ENCODE measurements around the gene SFMBT1. TPM values are rescaled to one million over a fixed set of nuclear protein-coding genes. Genes with fewer than 3 reads are reported as not detected.

The SFMBT1 gene
- total and polyA plus RNA-seq, 2 experiments from 2014 or later = 5.3 to 24.0 TPM

DNA sequence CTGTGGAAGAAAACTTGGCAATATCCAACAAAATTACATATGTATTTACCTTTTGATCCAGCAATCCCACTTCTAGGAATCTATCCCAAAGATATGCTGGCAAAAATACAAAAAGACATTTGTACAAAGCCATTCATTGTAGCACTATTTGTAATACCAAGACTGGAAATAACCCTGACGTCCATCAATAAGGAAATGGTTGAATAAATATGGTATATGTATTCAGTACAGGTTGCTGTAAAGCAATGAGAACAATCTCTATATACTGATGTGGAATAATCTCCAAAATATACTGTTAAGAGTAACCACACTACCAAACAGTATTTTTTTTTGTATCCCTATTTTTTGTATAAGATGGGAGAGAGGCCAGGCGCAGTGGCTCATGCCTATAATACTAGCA lies 83.7 kb downstream of the SFMBT1 start (continued):
- TF ChIP-seq ETS1 (IDR thresholded peaks at IDR 0.05) = no peak
- no peak for TF ChIP-seq NANOG (IDR thresholded peaks at IDR 0.05; ENCODE audit: borderline replicate concordance)
- no peak for TF ChIP-seq POLR2AphosphoS5 (IDR thresholded peaks at IDR 0.05; ENCODE audit: low read depth)
- no peak for TF ChIP-seq STAT1 (IDR thresholded peaks at IDR 0.05; ENCODE audit: unreplicated experiment)
- no peak for TF ChIP-seq ZNF331 (CRISPR knock-in tag; IDR thresholded peaks at IDR 0.05; ENCODE audit: low read depth)
- TF ChIP-seq EZH2phosphoT487 (IDR thresholded peaks at IDR 0.05; ENCODE audit: unreplicated experiment) = no peak
- TF ChIP-seq, protein P1, sequence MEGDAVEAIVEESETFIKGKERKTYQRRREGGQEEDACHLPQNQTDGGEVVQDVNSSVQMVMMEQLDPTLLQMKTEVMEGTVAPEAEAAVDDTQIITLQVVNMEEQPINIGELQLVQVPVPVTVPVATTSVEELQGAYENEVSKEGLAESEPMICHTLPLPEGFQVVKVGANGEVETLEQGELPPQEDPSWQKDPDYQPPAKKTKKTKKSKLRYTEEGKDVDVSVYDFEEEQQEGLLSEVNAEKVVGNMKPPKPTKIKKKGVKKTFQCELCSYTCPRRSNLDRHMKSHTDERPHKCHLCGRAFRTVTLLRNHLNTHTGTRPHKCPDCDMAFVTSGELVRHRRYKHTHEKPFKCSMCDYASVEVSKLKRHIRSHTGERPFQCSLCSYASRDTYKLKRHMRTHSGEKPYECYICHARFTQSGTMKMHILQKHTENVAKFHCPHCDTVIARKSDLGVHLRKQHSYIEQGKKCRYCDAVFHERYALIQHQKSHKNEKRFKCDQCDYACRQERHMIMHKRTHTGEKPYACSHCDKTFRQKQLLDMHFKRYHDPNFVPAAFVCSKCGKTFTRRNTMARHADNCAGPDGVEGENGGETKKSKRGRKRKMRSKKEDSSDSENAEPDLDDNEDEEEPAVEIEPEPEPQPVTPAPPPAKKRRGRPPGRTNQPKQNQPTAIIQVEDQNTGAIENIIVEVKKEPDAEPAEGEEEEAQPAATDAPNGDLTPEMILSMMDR (conservative IDR thresholded peaks at IDR 0.05; ENCODE audit: low read depth in 2 of 2) = no peak

DNA sequence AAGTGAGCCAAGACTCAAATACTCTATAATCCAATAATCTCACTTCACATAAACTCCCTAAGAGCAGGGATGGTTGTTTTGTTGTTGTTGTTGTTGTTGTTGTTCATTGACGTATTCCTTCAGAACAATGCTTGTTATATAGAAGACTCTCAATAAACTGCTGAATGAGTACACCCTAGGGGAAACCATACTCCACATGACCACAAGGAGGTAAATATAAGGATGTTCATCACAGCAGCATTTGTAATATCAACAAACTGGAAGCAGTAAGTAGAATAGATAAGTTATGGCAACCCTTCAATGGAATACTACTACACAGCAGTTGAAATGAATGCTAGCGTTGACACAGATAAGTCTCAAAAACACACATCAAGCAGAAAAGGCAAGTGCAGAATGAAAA lies 86.1 kb downstream of the SFMBT1 start:
- no peaks in the 10 kb centered on the region for H3K9me3 Mint-ChIP-seq
- no peak overlapping the region for H3K4me2 ChIP-seq
- no peak for DNase-seq (ENCODE audit: low spot score)
- no peaks in the 10 kb centered on the region for H3K4me1 Mint-ChIP-seq
- H3K27me3 ChIP-seq (ENCODE audit: insufficient read depth) = no peaks in the 10 kb centered on the region
- no peak overlapping the region for H3K27ac ChIP-seq (ENCODE audit: low read depth)
- no peak overlapping the region for H2AFZ ChIP-seq
- H3K27ac Mint-ChIP-seq = no peak overlapping the region
- H3F3A ChIP-seq (replicated peaks; ENCODE audit: low read depth) = no peaks in the 10 kb centered on the region
- H3K4me3 Mint-ChIP-seq = no peak overlapping the region
- no peaks in the 10 kb centered on the region for H3K36me3 ChIP-seq (ENCODE audit: insufficient read depth)
- peaks cover 6% of the 10 kb centered on the region; the same call in 1 of the 2 replicates for H4K20me1 ChIP-seq (replicated peaks; ENCODE audit: insufficient read depth)
- H3K27me3 Mint-ChIP-seq (ENCODE audit: insufficient read depth, low read depth, poor library complexity) = no peaks in the 10 kb centered on the region
- H3K4me3 ChIP-seq = no peak overlapping the region
- H3K9me2 ChIP-seq (ENCODE audit: insufficient read depth) = no peaks in the 10 kb centered on the region
- H3K4me1 ChIP-seq (ENCODE audit: insufficient read depth) = no peaks in the 10 kb centered on the region
- H3K79me2 ChIP-seq (replicated peaks; ENCODE audit: insufficient read depth) = peaks cover 5% of the 10 kb centered on the region; the same call in 1 of the 2 replicates
- no peak for ATAC-seq
- H3K36me3 Mint-ChIP-seq (ENCODE audit: low read depth) = peaks cover 7% of the 10 kb centered on the region
- no peak for TF ChIP-seq CREB1 (CRISPR knock-in tag; IDR thresholded peaks at IDR 0.05; ENCODE audit: low read depth)
- no peak for TF ChIP-seq JUNB (IDR thresholded peaks at IDR 0.05; ENCODE audit: unreplicated experiment)
- TF ChIP-seq ZNF331 (CRISPR knock-in tag; IDR thresholded peaks at IDR 0.05; ENCODE audit: low read depth) = no peak
- TF ChIP-seq STAT1 (IDR thresholded peaks at IDR 0.05; ENCODE audit: unreplicated experiment) = no peak
- TF ChIP-seq NANOG (IDR thresholded peaks at IDR 0.05; ENCODE audit: borderline replicate concordance) = no peak
- TF ChIP-seq, protein P1 (conservative IDR thresholded peaks at IDR 0.05; ENCODE audit: low read depth in 2 of 2) = no peak
- TF ChIP-seq POLR2AphosphoS5 (IDR thresholded peaks at IDR 0.05; ENCODE audit: low read depth) = no peak
- TF ChIP-seq ETS1 (IDR thresholded peaks at IDR 0.05) = no peak
- TF ChIP-seq EZH2phosphoT487 (IDR thresholded peaks at IDR 0.05; ENCODE audit: unreplicated experiment) = no peak
- TF ChIP-seq, protein P2, sequence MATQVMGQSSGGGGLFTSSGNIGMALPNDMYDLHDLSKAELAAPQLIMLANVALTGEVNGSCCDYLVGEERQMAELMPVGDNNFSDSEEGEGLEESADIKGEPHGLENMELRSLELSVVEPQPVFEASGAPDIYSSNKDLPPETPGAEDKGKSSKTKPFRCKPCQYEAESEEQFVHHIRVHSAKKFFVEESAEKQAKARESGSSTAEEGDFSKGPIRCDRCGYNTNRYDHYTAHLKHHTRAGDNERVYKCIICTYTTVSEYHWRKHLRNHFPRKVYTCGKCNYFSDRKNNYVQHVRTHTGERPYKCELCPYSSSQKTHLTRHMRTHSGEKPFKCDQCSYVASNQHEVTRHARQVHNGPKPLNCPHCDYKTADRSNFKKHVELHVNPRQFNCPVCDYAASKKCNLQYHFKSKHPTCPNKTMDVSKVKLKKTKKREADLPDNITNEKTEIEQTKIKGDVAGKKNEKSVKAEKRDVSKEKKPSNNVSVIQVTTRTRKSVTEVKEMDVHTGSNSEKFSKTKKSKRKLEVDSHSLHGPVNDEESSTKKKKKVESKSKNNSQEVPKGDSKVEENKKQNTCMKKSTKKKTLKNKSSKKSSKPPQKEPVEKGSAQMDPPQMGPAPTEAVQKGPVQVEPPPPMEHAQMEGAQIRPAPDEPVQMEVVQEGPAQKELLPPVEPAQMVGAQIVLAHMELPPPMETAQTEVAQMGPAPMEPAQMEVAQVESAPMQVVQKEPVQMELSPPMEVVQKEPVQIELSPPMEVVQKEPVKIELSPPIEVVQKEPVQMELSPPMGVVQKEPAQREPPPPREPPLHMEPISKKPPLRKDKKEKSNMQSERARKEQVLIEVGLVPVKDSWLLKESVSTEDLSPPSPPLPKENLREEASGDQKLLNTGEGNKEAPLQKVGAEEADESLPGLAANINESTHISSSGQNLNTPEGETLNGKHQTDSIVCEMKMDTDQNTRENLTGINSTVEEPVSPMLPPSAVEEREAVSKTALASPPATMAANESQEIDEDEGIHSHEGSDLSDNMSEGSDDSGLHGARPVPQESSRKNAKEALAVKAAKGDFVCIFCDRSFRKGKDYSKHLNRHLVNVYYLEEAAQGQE (IDR thresholded peaks at IDR 0.05; ENCODE audit: unreplicated experiment) = no peak
- TF ChIP-seq ZNF114 (CRISPR knock-in tag; IDR thresholded peaks at IDR 0.05) = no peak
- TF ChIP-seq EZH2 (IDR thresholded peaks at IDR 0.05; ENCODE audit: low read depth, unreplicated experiment) = no peak

Data from GM23338 (cell line).